ENCODE results near the gene FOXC1.

GRCh38 chr6:1580585-1580984, 29.1 kb upstream of the FOXC1 start:
- TF ChIP-seq CTCF (IDR thresholded peaks at IDR 0.05; ENCODE audit: low read depth, low read length) (no peak), MYC (IDR thresholded peaks at IDR 0.05; ENCODE audit: low read depth, low read length) (no peak), MAX (IDR thresholded peaks at IDR 0.05; ENCODE audit: low read depth, low read length) (no peak)

All from NB4 (cell line).